SK-N-MC (cell line): ENCODE data around the gene SLC47A1.

Source experiments
- EZH2 ChIP-seq: fragments of 200-600 bp; sonication (generic); IDR thresholded peaks from one replicate; pipeline ENCODE4 v1.6.1; 2017; ENCODE audit warnings: antibody characterized with exemption
- FOXP2 ChIP-seq: optimal IDR thresholded peaks from 2 replicates; pipeline ENCODE3; 2011; ENCODE audit warnings: mild to moderate bottlenecking, moderate library complexity; ENCODE audit not compliant: insufficient read depth; ENCODE audit errors: extremely low read length, control extremely low read depth
- POLR2AphosphoS5 ChIP-seq: IDR thresholded peaks from 2 replicates; pipeline ENCODE4 v1.6.1; 2012; ENCODE audit warnings: mild to moderate bottlenecking, low read depth, low read length, borderline replicate concordance

DNA sequence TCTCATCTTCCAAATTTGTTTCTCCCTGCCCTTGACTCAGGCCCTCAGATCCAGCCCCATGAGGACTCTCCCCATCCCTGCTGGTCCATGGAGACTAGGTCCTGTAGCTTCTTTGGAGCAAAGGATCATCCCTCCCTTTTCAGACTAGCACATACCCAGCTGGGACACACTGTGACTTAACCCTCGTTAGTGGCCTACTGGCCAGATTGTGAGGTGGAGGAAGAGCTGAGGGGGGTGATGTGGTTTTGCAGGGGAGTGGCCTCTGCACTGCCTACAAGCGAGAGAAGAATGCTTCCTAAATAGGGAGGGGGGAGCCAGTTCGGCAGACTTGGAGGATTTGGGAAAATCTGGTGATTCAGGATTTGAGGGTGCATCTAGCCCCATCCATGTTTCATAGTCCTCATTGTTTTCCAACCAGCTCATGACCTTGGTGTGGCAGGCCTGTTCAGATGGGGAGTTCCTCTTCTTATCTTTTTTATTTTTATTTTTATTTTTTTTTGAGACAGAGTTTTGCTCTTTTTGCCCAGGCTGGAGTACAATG is 47.8 kb upstream of the SLC47A1 start:
- no peak for TF ChIP-seq POLR2AphosphoS5
- TF ChIP-seq EZH2: no peak
- TF ChIP-seq FOXP2: no peak
